ENCODE data around the gene ANLN.
"Not testable (repeated sequence)": the region's sequence is repeated elsewhere in the genome, so short reads cannot be mapped to it uniquely, and the experiment has no call there.

Gene ANLN

DNA sequence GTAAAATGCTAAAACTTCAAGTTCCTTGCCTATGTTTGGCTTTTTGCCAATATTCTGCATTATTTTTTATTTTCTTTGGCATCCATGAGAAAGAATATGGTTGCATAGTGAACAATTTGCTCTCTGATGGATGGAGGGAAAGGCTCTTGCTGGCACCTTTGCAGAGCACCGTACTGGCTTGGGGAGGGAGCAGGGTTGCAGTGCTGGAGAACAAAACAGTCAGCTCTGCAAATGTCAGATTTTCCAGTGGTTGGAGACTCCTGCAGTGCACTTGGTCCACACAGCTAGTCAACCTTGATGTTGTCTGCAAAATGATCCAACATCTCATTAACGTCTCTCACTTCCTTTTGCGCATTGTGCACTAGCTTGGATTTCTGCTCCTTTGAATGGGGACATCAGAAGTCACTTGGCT, 100.8 kb downstream of the ANLN start:
- H3K27me3 ChIP-seq (ENCODE audit: insufficient read depth, low read length), result no peaks in the 10 kb centered on the region
- H3K4me3 ChIP-seq (ENCODE audit: low read length), result no peak overlapping the region
- H3K4me1 ChIP-seq (ENCODE audit: insufficient read depth, low read length), result no peaks in the 10 kb centered on the region
- no peak overlapping the region for H2AFZ ChIP-seq (ENCODE audit: low read depth, low read length)
- H3K9me3 ChIP-seq (ENCODE audit: low read length), result peaks cover 2% of the 10 kb centered on the region
- no peaks in the 10 kb centered on the region for H3K36me3 ChIP-seq (ENCODE audit: insufficient read depth, low read length)

DNA sequence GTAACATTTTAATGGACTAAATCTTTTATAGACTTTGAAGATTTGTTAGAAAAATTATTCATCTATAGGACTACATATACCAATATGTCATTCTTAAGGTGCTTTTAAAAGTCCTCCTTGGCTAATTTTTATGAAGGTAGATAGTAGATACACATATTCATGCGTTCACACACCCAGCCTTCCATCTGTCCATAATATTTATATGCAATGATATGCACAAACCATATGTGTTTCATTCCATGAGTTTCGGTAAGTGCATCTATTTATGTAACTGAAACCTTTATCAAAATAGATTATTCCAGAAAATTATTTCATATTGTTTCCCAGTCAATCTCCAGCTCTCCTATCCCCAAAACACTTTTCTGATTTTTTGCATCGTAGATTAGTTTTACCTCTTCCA, 101.7 kb downstream of the ANLN start:
- H3K27me3 ChIP-seq (ENCODE audit: insufficient read depth, low read length), result no peaks in the 10 kb centered on the region
- no peak overlapping the region for H3K4me3 ChIP-seq (ENCODE audit: low read length)
- no peaks in the 10 kb centered on the region for H3K4me1 ChIP-seq (ENCODE audit: insufficient read depth, low read length)
- peaks cover 2% of the 10 kb centered on the region for H3K9me3 ChIP-seq (ENCODE audit: low read length)
- no peaks in the 10 kb centered on the region for H3K36me3 ChIP-seq (ENCODE audit: insufficient read depth, low read length)
- H2AFZ ChIP-seq (ENCODE audit: low read depth, low read length), result no peak overlapping the region

DNA sequence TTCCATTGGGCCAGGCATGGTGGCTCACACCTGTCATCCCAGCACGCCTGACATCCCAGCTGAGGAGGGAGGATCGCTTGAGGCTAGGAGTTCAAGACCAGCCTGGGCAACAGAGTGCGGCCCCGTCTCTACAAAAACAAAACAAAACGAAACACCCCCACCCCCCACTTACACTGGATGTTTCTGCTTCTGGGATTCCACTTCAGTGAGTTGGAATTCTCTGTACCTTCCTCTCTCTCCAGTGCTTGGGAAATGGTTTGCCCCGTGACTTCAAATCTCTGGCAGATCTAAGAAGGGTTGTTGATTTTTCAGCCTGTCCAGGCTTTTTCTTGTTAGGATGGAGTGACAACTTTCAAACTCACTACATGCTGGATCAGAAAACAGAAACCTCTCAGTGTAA, 106.9 kb downstream of the ANLN start:
- Histone ChIP-seq H3K4me1 (ENCODE audit: insufficient read depth, low read length) (no peaks in the 10 kb centered on the region), H2AFZ (ENCODE audit: low read depth, low read length) (no peak overlapping the region), H3K36me3 (ENCODE audit: insufficient read depth, low read length) (no peaks in the 10 kb centered on the region), H3K9me3 (ENCODE audit: low read length) (peaks cover 2% of the 10 kb centered on the region), H3K4me3 (ENCODE audit: low read length) (no peak overlapping the region), H3K27me3 (ENCODE audit: insufficient read depth, low read length) (no peaks in the 10 kb centered on the region)

DNA sequence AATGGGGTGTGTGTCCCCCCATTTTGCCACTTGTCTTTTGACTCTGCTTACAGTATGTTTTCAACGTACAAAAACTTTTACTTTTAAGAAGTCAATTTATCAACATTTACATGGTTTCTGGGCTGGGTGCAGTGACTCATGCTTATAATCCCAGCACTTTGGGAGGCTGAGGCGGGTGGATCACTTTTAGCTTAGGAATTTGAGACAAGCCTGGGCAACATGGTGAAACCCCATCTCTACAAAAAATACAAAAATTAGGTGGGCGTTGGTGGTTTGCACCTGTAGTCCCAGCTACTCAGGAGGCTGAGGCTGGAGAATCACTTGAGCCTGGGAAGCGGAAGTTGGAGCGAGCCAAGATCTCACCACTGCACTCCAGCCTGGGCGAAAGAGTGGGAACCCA, 107.5 kb downstream of the ANLN start:
- H2AFZ ChIP-seq (ENCODE audit: low read depth, low read length); H3K36me3 ChIP-seq (ENCODE audit: insufficient read depth, low read length); H3K4me3 ChIP-seq (ENCODE audit: low read length); H3K27me3 ChIP-seq (ENCODE audit: insufficient read depth, low read length); H3K4me1 ChIP-seq (ENCODE audit: insufficient read depth, low read length); H3K9me3 ChIP-seq (ENCODE audit: low read length): not testable (repeated sequence)

- no peaks in the 10 kb centered on the region for H3K4me1 ChIP-seq (ENCODE audit: insufficient read depth, low read length)
- no peak overlapping the region for H3K4me3 ChIP-seq (ENCODE audit: low read length)
- no peaks in the 10 kb centered on the region for H3K36me3 ChIP-seq (ENCODE audit: insufficient read depth, low read length)
- H3K27me3 ChIP-seq (ENCODE audit: insufficient read depth, low read length), result no peaks in the 10 kb centered on the region
- H3K9me3 ChIP-seq (ENCODE audit: low read length), result no peaks in the 10 kb centered on the region
- no peak overlapping the region for H2AFZ ChIP-seq (ENCODE audit: low read depth, low read length)
These were observed 108.1 kb downstream of the ANLN start for GRCh38 chr7:36497775-36498174.
